Suprapubic skin (tissue), 4 donors: Measurements from ENCODE around the gene CAPN9. TPM values are rescaled to one million over a fixed set of nuclear protein-coding genes. Genes with fewer than 3 reads are reported as not detected.

ENCODE experiments used
- DNase-seq, 2 donors: peaks; one replicate each; pipeline ENCODE4 v3.0.0-alpha.2; 2019; ENCODE audit warnings: low spot score in 2 of 2
- H3K27ac ChIP-seq: fragments of 200-600 bp; sonication (generic); one replicate; pipeline ENCODE4 v1.5.1; 2019
- H3K27me3 ChIP-seq: fragments of 200-600 bp; sonication (generic); one replicate; pipeline ENCODE4 v1.5.1; 2019
- H3K36me3 ChIP-seq: fragments of 200-600 bp; sonication (generic); one replicate; pipeline ENCODE4 v1.5.1; 2019
- H3K4me1 ChIP-seq: fragments of 200-600 bp; sonication (generic); one replicate; pipeline ENCODE4 v1.5.1; 2019
- H3K4me3 ChIP-seq: fragments of 200-600 bp; sonication (generic); one replicate; pipeline ENCODE4 v1.5.1; 2019; ENCODE audit warnings: mild to moderate bottlenecking
- H3K9me3 ChIP-seq: fragments of 200-600 bp; sonication (generic); one replicate; pipeline ENCODE4 v1.5.1; 2019
- CTCF ChIP-seq, 2 donors: fragments of 200-600 bp in 1 of 2; fragments of 450-650 bp in 1 of 2; sonication (generic) in 1 of 2; IDR thresholded peaks; one replicate each; pipeline ENCODE4 v1.5.1; 2016 to 2019; ENCODE audit warnings: antibody characterized with exemption in 2 of 2, mild to moderate bottlenecking in 1 of 2, moderate library complexity in 1 of 2
- EP300 ChIP-seq: sonication (generic); formaldehyde crosslinking; IDR thresholded peaks from one replicate; pipeline ENCODE4 v1.6.1; 2017; ENCODE audit warnings: antibody characterized with exemption
- POLR2A ChIP-seq, 2 donors: fragments of 450-650 bp; IDR thresholded peaks; one replicate each; pipeline ENCODE4 v1.6.1; 2017; ENCODE audit warnings: antibody characterized with exemption in 2 of 2, mild to moderate bottlenecking in 2 of 2, moderate library complexity in 2 of 2
- POLR2AphosphoS5 ChIP-seq, 3 donors: sonication (generic); formaldehyde crosslinking; IDR thresholded peaks; one replicate each; pipeline ENCODE4 v1.6.1; 2017; ENCODE audit warnings: antibody characterized with exemption in 3 of 3
- WGBS: methylation state at CpG from one replicate; pipeline ENCODE4 v1.1.5; 2018; 5-methylcytosine and 5-hydroxymethylcytosine counted together
- total RNA-seq, 4 donors: library from RNA; depleted of rRNA; stranded (reverse); fragments of >200 nt; gene quantifications; one replicate each; pipeline ENCODE4 v1.1.0, GENCODE V29; 2016

Gene CAPN9
- total RNA-seq, 4 donors from 2014 or later: 0.48 to 4.2 TPM; not detected in 2

- Histone ChIP-seq H3K27me3 (no peaks in the 10 kb centered on the region), H3K4me1 (peaks cover 23% of the 10 kb centered on the region), H3K4me3 (no peak overlapping the region), H3K9me3 (no peaks in the 10 kb centered on the region), H3K36me3 (peaks cover 30% of the 10 kb centered on the region), H3K27ac (peak overlapping the region; percentile 31)
- no peak for TF ChIP-seq POLR2A (IDR thresholded peaks at IDR 0.05)
- TF ChIP-seq CTCF (IDR thresholded peaks at IDR 0.05): no peak
- no peak for TF ChIP-seq EP300
- no peak for TF ChIP-seq POLR2AphosphoS5 (IDR thresholded peaks at IDR 0.05)
- WGBS: 96% methylated on average over 8 of the region's 8 CpGs
- no peak for DNase-seq
Measured at GRCh38 chr1:230850547-230850946, 103.4 kb downstream of the CAPN9 start.

- no peaks in the 10 kb centered on the region for H3K27me3 ChIP-seq
- no peaks in the 10 kb centered on the region for H3K9me3 ChIP-seq
- 67% methylated on average over 4 of the region's 5 CpGs for WGBS
- TF ChIP-seq EP300 (no peak), POLR2AphosphoS5 (IDR thresholded peaks at IDR 0.05) (no peak), CTCF (IDR thresholded peaks at IDR 0.05) (no peak), POLR2A (IDR thresholded peaks at IDR 0.05) (no peak)
- peaks cover 30% of the 10 kb centered on the region for H3K36me3 ChIP-seq
- H3K4me1 ChIP-seq: peaks cover 23% of the 10 kb centered on the region
- DNase-seq: no peak
- H3K4me3 ChIP-seq: no peak overlapping the region
- no peak overlapping the region for H3K27ac ChIP-seq
Measured at GRCh38 chr1:230851291-230851691, 104.1 kb downstream of the CAPN9 start.

Other genes starting within 250 kb of the CAPN9 start
- 10 to 100 TPM; 21.9 to 34.4 (median 23.8) TPM for gene COG2, start 104.9 kb upstream of the CAPN9 start, total RNA-seq
- gene AGT, start 33.3 kb upstream of the CAPN9 start, total RNA-seq: 1 to 10 TPM in 2 of 4 donors, not detected in 2; 1.6 to 5.0 TPM
- 10 to 100 TPM; 42.7 to 70.1 (median 52.5) TPM for gene C1orf198, start 121.1 kb downstream of the CAPN9 start, total RNA-seq
- 10 to 100 TPM; 16.5 to 41.2 (median 19.2) TPM for gene TTC13, start 231.5 kb downstream of the CAPN9 start, total RNA-seq
- 10 to 100 TPM; 24.1 to 36.4 (median 29.4) TPM for gene ARV1, start 231.7 kb downstream of the CAPN9 start, total RNA-seq